Testis (tissue), 2 donors: ENCODE data around the gene CACNA2D3.

Source experiments
- POLR2A ChIP-seq: fragments of 450-650 bp; IDR thresholded peaks from one replicate; pipeline ENCODE4 v1.6.1; 2017; ENCODE audit warnings: antibody characterized with exemption, mild to moderate bottlenecking, moderate library complexity
- TF ChIP-seq, protein P1 (sequence below), 3 experiments: fragments of 450-650 bp in 2 of 3; fragments of 200-600 bp in 1 of 3; sonication (generic) in 1 of 3; IDR thresholded peaks; one replicate each; pipeline ENCODE4 v1.5.1; 2016 to 2019; ENCODE audit warnings: antibody characterized with exemption in 3 of 3, mild to moderate bottlenecking in 2 of 3, moderate library complexity in 1 of 3

DNA sequence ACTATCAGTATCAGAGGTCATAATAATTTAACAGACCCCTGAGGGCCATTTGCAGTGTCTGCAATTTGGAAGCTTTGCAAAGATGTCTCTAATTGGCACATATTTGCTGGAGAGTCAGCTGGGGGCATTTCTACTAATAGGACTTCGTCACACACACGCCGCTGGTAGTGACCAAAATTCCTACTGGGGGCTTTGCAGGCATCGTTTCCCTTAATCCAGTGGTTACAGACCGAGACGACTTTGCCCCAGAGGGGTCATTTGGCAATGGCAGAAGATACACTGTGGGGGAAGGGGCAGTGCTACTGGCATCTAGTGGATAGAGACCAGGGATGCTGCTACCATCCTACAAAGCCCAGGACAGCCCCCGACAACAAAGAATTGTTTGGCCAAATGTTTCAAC, 956.5 kb downstream of the CACNA2D3 start:
- TF ChIP-seq, protein P1, sequence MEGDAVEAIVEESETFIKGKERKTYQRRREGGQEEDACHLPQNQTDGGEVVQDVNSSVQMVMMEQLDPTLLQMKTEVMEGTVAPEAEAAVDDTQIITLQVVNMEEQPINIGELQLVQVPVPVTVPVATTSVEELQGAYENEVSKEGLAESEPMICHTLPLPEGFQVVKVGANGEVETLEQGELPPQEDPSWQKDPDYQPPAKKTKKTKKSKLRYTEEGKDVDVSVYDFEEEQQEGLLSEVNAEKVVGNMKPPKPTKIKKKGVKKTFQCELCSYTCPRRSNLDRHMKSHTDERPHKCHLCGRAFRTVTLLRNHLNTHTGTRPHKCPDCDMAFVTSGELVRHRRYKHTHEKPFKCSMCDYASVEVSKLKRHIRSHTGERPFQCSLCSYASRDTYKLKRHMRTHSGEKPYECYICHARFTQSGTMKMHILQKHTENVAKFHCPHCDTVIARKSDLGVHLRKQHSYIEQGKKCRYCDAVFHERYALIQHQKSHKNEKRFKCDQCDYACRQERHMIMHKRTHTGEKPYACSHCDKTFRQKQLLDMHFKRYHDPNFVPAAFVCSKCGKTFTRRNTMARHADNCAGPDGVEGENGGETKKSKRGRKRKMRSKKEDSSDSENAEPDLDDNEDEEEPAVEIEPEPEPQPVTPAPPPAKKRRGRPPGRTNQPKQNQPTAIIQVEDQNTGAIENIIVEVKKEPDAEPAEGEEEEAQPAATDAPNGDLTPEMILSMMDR (IDR thresholded peaks at IDR 0.05), result no peak
- TF ChIP-seq POLR2A, result no peak
